HL-60/S4 (cell line): ENCODE data around the gene LRP1B.
"Not testable (repeated sequence)": the region's sequence is repeated elsewhere in the genome, so short reads cannot be mapped to it uniquely, and the experiment has no call there.

Source experiments
- in situ Hi-C: fragments of 300-500 bp; cut with MboI; formaldehyde crosslinking; loops from 2 replicates; pipeline ENCODE4 v1.14.3; 2022; ENCODE audit warnings: low sequenced_read_pairs

Gene LRP1B

DNA sequence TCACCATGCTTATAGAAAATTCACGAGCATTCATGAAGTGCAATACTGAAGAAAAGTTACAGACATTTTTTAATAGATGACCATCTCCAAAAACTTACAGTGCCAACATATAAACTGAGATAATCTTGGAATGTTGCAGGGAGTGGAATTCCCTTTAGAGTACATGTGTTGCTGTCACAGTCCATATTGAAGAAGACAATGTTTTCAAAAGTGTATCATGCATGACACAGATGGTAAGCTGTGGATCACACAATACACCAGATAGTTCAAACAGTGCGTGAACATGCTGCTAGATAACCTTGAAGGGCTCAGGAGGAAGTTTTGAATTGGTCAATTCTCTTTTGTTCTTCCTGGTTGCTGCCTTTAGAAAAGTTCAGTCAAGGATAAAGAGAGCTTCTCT is 1706.3 kb downstream of the LRP1B start:
- in situ Hi-C loops = no loop called here

DNA sequence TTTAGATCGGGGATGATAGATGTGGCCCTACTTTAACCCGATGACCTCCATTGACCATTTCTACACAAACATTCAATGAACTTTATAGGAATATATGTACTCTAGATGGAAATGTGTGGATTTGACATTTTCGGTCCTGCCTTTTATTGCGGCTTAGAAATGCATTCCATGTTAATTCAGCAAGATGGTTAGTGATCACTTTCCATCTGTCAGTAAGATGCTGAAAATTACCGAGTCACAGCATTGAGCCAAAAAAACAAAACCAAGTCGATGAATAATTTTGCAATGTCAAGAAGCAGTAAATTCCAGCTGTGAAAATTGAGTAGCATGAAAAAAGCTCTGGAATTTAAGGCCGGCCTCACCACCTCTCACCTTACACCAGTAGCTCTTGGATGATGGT is 1708.1 kb downstream of the LRP1B start:
- in situ Hi-C loops = no loop called here

DNA sequence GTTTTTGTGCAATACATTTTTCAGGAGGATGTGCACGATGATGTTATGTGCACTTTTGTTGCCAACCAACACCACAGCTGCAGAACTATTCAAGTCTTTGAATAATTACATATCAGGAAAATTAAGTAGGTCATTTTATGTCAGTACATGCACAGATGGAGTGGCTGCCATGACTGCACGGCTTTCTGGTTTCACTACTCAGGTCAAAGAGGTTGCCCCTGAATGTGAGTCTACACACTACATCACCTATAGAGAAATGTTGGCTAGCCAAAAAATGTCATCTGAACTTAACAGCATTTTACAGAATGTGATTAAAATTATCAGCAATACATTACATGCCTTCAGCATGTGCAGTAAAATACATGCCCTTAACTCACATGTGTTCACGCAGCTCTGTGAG is 1713.3 kb downstream of the LRP1B start:
- in situ Hi-C loops = no loop called here

DNA sequence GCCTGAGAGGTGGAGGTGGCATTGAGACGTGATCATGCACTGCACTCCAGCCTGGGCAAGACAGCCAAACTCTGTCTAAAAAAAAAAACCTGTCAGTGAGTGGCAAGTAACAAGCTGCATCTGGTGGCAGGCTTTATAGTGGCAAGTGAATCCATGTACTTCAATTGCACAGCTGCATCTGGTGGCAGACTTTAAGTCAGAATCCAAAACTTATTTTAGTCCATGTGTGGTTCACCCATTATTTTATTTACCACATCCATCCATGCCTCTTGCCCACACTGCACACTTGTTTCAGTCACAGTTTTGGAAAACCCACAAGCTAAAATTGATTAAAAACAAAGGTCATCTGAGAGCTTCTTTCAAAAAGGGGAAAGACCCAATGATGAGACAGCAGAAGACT is 1714.2 kb downstream of the LRP1B start:
- in situ Hi-C loops = no loop called here

DNA sequence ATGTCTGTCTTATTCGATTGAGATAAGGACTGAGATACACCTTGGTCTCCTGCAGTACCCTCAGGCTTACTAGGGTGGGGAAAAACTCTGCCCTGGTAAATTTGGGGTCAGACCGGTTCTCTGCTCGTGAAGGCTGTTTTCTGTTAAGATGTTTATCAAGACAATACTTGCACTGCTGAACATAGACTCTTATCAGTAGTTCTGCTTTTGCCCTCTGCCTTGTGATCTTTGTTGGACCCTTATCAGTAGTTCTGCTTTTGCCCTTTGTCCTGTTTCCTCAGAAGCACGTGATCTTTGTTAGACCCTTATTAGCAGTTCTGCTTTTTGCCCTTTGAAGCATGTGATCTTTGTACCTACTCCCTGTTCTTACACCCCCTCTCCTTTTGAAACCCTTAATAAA is 1715.8 kb downstream of the LRP1B start:
- in situ Hi-C loops = not testable (repeated sequence)

DNA sequence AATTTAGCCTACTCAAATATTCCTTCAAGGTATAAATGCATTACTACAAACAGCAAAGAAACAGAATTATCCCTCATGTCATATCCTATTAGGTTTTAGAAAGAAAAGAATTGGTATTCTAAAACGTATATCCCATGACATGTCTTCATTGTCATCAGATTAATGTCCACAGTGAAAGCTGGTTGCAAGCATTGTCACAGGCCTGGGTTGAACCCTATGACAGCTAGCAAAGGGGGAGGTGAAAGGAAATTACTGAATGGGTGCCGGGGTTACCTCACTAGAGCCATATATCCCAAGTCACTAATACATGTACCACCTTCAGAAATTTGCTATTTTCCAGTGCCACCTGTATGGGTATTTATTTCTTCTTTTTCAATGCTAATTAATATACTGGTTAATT is 1720.1 kb downstream of the LRP1B start:
- in situ Hi-C loops = no loop called here

DNA sequence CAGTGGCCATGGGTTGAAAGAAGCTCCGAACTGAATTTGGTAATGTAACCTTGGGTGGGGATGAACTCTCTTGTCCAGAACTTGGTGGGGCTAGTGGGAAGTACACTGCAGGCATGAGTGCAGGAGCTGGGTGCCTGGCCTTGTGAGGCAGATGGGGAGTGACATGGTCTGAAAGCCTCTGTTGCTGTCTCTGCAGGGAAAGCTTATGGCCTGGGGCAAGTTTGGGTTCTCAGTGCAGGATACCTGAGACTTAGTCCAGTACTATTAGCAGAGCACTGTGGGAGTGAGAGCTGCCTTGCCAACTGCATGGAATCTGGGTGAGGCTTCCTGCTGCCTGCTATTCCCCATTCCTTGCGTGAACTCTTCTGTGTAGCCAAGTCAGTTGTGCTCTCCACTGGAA is 1729.8 kb downstream of the LRP1B start:
- in situ Hi-C loops = no loop called here

DNA sequence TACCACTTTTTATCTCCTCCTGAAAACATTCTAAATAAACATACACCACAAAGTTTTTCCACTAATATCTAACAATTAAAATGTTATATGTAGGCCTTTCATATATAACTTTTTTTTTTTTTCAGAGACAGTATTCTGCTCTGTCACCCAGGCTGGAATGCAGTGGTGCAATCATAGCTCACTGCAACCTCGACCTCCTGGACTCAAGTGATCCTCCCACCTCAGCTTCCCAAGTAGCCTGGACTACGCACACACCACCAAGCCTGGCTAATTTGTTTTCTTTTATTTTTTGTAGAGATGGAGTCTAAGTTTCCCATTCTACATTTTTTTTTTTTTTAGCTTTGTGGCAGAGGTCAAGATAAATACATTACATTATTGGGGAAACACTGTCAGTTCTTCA is 1738.0 kb downstream of the LRP1B start:
- in situ Hi-C loops = no loop called here

DNA sequence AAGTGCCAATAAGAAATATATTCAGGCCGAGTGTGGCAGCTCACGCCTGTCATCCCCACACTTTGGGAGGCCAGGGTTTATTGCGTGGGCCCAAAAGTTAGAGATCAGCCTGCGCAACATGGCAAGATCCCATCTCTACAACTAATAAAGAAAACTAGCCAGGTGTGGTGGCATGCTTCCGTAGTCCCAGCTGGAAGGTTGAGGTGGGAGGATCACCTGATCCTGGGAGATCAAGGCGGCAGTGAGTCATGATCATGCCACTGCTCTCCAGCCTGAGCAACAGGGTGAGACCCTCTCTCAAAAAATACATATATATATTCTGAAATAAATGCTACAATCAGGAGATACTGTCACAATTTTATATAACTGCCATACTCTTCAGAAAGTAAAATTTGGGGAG is 1745.9 kb downstream of the LRP1B start:
- in situ Hi-C loops = no loop called here

DNA sequence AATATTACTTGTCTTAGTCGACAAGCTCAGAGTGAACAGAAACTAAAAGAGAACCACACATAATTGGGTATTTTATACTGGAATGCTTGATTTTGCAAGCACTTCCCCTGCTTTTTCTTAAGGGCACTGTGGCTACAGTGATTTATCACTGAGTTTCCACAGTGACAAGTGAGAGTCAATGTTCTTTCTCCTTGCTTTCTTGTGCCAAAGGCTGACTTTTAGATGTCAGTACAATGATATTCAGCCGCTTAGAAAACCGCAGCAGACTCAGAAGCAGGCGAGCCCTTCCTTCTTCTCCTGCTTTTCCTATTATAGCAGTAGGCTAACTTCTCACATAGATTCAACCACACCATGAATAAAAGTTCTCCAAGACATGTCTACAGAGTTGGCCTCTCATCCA is 1747.0 kb downstream of the LRP1B start:
- in situ Hi-C loops = no loop called here

DNA sequence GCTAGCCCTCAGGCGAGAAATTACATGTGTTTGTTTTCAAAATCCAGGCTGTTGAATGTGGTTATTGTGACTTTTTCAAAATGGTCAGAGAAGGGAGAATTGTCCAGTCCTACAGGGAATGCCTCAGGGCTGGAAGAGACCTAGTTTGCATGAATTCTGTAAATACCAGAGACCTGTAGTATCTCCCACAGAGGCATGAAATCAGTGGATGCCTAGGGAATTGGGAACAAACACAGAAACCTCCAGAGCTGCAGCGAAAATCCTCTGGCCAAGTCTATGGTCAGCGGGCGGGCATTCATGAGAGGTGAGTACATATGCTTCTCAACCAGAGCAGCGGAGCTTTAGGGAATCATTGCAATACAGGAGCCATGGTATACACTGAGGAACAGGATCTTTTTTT is 1754.1 kb downstream of the LRP1B start:
- in situ Hi-C loops = no loop called here

DNA sequence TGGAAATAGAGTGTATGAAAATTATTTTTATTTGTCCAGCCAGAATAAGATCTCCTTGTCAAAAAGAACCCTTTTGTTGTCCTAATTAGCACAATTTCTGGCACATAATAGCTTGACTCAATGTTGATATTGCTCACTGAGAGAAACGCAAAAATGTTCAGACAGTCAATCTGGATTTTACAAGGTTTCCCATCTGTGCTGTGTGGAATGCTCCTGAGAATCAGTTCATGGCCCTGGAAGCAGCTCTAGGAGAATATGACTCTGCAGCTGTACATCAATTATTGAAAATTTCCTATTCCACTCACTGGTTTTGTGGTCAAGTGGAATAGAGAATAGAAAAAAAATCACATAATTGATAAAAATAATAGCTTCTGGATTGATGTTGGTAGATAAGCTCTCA is 1767.7 kb downstream of the LRP1B start:
- in situ Hi-C loops = no loop called here

DNA sequence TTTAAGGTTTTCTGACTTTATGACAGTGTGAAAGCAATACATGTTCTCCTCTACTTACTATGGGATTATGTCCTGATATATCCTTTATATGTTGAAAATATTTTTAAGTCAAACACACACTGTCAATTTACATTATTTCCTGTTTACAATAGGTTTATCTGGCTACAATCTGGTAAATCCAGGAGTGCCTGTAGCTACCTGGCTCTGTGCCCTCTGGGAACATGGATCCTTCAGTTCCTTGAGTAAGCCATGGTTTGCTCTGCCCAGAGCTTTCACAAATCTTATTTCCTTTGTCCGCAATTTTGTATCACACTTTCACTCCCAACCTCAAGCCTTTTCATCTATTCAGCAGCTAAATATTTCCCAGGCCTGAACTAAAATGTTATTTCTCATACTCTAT is 1768.5 kb downstream of the LRP1B start:
- in situ Hi-C loops = no loop called here

DNA sequence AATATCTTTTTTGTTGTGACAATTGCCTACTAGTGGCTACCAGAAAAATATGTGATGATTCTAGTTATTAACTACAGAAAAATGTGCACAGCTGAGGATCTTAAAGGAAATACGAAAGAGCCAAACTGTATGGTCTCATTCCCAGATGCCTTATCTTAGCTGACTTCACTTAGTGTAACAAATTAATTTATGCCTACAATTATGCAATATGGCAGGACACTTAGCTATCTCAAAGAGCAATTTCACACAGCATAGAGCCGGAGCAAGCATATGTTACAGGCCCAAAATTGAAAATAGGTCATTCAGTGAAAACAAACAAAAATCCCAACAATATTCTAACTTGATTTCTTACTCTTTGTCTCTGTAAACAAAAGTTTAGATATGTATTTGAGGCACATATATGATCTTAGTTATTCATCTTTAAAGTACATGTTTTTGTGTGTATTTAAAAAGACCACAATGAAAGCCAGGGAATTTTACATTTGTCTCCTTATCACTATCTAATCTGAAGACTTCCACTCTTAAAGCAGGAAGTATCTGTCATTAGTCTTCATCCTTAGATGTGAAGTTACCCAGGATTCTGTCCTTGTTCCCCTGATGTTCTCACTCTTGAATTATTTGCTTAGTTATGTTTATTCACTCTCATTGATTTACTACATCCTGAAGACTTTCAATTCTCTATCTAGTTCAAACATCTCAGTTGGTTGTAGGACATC is 1771.6 kb downstream of the LRP1B start:
- in situ Hi-C loops = no loop called here

DNA sequence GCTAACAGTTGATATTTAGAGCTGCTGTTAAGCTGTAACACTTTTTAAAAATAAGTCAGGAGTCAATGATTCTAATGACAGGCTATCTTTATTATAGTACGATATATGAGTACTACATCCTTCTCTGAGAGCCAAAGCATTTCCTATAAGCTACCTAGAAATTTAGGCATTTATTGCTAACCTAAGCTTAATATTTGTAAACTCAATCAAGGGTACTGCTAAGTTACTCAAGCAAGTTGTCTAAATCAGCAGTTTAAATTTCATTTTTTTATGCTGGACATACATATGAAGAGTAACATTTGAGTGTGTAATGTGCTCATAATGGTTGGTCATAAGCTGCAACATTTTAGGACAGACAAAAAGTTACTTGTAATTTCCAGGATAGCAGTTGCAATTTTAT is 1774.1 kb downstream of the LRP1B start:
- in situ Hi-C loops = no loop called here

DNA sequence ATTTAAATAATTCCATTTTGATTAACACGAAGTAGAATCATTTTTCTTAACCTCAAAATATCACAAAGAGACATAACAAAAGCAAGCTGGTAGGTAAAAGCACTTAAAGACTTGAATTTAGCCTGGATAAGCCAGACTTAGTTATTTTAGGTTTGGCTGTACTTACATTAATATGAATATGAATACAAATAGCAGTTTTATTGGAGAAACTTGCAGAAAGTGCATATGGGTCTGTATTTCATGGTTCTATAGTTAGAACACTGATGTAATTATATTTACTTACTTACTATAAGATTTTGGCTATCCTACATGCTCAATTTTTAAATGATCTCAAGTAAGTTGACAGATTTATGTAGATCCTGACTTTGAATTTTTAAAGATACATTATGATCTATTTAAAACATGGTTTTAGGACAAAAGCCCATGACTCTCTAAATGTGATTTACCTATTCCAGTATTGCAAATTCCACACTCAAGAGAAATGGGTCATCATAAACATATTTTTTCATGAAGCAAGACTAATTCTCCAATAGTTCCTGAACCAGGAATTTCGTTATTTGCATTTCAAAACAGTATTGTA is 1775.2 kb downstream of the LRP1B start:
- in situ Hi-C loops = no loop called here

DNA sequence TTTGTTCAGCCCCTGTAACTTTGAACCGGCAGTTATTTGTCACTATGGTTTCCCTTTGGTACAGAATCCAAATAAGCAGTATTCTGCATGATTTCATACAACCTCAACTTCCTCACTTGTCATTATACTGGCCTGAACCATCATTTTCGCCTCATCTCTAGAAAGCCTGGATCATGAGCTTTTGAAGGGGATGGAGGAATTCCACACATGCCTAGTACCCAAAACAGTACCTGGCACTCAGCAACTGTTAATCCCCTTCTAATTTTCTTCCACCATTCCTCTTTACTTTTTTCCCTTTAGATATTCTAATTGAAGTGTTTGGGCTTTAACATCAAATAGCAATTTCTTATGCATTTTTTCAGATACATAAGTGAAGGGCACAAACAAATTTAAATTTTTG is 1776.3 kb downstream of the LRP1B start:
- in situ Hi-C loops = no loop called here

DNA sequence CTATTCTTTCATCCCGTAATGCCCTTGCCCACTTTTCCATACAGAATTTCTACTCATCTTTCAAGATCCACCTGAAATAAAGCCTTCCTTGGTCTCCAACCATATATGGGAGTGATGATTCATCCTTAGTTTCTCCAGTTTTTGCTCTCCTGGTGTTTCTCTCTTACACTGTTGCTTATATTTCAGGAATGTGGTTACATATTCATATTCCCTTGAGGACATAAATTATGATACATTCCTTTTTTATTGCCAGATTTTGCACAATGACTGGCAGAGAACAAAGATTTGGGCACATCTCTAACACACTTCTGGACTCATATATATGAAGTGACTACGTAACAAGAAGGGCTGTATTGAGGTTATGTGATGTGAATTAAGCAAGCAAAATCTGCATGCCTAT is 1777.3 kb downstream of the LRP1B start:
- in situ Hi-C loops = no loop called here

DNA sequence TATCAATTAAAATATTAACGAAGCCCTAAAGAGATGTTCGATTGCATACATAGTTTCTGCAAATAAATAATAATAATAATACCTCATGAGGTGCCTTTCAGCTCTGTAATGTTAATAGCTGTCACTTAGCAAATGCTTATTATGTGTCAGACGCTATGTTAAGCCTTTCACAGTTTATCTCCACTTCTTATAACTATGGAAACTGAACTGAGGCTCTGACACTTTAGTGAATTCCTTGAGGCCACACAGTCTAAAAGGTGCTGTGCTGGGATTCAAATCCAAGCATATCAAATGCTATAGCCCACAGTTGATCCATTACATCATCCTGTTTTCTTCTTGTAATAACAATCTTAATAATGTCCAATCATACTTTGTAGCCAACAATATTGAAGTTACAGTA is 1779.1 kb downstream of the LRP1B start:
- in situ Hi-C loops = no loop called here

DNA sequence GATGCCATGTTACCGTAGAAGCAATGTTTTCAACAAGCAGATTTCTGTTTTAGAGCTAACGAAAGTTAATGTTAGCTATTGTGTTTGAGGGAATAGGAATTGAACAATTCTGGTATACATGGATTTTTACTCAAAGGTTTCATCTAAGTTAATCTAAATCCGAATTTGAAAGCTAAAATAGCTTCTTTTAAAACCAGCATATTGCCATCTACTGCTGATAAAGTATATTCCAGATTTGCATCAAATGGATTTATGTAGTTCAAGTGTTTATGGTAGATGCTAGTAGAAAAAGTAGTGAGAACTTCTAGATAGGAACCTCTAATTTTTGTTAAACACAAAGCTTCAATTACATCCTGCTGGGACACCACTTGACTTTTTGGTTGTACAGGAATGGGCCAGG is 1781.1 kb downstream of the LRP1B start:
- in situ Hi-C loops = no loop called here

DNA sequence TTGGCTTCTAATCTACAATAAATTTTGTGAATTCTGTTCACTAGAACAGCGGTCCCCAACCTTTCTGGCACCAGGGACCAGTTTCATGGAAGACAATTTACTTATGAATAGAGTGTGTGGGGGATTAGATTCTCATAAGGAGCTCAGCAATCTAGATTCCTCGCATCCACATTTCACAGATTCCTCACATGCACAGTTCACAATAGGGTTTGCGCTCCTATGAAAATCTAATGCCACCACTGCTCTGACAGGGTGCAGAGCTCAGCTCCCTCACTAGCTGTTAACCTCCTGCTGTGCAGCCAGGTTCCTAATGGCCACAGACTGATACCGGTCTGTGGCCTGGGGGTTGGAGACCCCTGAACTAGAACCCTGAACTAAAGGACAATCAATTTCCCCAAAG is 1782.0 kb downstream of the LRP1B start:
- in situ Hi-C loops = no loop called here

DNA sequence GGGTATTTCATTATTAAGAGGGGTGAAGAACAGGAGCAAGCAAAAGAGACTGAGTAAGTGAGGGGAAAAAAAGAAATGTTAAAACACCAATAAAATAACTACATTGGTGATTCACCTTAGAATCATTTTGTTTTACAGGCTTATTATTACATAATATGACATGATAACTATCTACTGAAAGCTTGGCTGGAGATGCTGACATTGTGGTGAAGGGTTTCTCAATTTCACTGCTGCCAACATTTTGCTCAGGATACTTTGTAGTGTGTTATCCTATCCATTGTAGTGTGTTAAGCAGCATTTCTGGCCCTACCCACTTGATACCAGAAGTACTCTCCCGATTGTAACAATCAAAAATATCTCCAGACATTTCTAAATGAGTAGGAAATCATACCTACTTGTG is 1786.0 kb downstream of the LRP1B start:
- in situ Hi-C loops = no loop called here

DNA sequence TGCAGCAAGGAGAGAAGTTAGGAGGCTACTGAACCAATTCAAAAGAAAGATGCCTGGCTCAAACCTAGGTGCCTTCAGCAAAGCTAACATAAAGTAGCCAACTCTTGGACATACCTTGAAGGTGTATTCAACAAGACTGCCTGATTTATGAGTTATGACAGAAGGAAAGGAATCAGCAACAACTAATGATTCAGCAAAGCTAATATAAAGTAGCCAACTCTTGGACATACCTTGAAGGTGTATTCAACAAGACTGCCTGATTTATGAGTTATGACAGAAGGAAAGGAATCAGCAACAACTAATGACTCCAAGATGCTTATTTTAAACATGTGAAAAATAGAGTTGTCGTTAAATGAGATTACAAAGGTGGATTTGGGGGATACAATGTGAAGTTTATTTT is 1786.5 kb downstream of the LRP1B start:
- in situ Hi-C loops = not testable (repeated sequence)
